ENCODE results near the gene LMO7.

LMO7 gene

GRCh38 chr13:75635828-75636435 lies at the start of gene LMO7:
TSS of gene LMO7 (plus strand) at chr13:75636330. CDS start at chr13:75636658, 328 bp downstream.
- no peak for DNase-seq

DNA sequence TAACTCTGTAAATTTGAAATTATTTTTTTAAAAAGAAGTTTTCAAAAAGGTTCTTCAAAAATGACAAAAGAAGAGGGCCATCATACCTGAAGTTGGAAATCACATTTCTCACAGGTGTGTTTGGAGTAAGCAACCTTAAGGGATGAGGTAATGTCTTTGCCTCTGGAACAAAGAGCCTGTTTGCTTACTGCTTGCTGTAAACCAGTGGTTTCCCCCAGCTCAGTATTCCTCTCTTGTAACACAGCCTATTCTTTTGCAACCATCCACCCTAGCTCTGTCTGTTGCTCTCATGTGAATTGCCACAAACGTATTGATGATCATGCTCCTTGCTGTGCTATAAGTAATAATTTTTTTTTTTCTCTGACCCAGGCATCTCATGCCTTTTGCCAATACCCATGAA lies 48.5 kb upstream of the LMO7 start:
- no peak for DNase-seq

DNA sequence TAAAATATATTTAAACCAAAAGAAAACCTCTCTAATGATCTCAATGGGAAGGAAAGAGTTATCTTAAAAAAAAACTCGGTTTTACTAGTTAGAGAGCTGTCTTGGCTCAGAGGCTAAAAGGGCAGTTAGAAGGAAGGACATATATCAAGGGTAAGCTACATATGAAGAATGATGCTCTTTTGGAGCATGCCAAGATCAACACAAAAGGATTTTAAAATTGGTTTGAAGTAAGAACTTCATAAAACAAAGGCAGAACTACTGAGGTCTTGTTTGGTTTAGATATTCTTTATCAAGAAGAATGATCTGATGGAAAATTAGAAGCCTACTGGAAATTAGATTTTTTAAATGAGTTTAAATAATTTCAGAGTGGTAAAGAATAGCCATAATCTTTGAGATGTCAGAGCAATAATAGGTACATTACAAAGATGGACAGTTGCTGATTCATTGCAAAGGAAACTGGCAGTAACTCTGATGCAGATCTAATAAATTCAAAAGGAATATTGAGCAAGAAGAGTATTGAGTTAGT lies 39.4 kb upstream of the LMO7 start:
- no peak for DNase-seq

DNA sequence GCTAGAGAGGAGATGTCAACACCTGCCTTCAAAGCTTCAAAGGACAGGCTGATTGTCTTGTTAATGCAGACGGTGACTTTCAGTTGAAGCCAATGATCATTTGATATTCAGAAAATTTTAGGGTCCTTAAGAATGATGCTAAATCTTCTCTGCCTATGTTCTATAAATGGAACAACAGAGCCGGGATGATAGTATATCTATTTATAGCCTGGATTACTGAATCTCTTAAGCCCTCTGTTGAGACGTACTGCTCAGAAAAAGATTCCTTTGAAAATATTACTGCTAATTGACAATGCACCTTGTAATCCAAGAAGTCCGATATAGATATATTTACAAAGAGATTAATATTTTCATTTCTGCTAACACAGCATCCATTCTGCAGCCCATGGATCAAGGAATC lies 35.8 kb upstream of the LMO7 start:
- no peak for DNase-seq

GRCh38 chr13:75603038-75603437 lies 33.1 kb upstream of the LMO7 start:
- no peak for DNase-seq

- DNase-seq = no peak
Measured at GRCh38 chr13:75607447-75607846, 28.7 kb upstream of the LMO7 start.

GRCh38 chr13:75610466-75610865 lies 25.7 kb upstream of the LMO7 start:
- no peak for DNase-seq

- no peak for DNase-seq
Measured at GRCh38 chr13:75612354-75612753, 23.8 kb upstream of the LMO7 start.

DNA sequence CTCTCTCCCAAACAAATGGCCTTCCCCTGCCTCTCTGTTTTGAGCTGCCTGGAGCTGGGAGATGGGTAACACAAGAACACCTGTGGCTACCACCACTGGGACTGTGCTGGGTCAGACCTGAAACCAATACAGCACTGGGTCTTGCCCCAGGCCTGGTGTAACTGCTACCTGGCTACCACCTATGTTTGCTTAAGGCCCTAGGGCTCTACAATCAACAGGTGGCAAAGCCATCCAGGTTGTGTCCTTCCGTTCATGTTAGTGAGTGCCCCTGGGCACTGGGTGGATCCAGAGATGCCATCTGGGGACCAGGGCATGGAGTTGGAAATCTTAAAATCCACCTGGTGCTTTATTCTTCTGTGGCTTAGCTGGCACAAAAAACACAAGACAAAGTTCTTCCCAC lies 18.9 kb upstream of the LMO7 start:
- DNase-seq = no peak

- no peak for DNase-seq
Measured at GRCh38 chr13:75618308-75618707, 17.8 kb upstream of the LMO7 start.

- DNase-seq = no peak
Measured at GRCh38 chr13:75620020-75620419, 16.1 kb upstream of the LMO7 start.

- DNase-seq = no peak
Measured at GRCh38 chr13:75621147-75621546, 15.0 kb upstream of the LMO7 start.

DNA sequence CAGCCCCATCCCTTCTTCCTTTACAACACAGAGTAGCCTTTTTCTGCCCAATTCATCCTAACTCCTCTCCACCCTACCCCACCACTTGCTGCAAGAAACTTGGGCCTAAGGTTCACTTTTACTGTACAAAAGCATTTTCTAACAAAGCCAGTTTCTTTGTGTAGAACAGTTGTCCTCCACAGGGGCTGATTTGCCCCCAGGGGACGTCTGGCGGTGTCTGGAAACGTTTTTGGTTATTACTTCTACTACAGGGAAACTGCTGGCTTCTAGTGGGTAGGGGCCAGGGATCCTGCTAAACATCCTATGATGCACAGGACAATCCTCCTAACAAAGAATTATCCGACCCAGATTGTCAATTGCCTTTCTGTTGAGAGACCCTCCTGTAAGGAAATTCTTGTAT lies 7.3 kb upstream of the LMO7 start:
- no peak for DNase-seq

DNA sequence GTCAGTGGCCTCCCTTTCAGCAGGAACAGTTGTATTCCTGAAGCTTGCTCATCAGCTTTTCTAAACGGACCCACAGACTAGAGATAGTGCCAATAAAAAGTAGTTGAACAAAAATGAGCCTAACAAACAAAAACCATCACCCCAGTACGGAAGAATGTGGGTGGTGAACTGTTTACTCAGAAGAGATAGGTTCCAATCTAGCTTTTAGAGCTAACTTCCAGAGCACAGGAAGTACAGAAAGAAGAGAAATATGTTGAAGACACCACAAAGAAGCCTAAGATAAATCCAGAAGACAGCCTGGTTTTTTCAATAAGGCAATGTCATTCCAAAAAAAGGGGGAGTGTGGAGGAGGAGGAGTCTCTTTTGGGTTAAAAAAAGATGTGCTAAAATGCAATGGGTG lies 2.8 kb upstream of the LMO7 start:
- no peak for DNase-seq

- no peak for DNase-seq
Measured at GRCh38 chr13:75635101-75635827, 866 bp upstream of the LMO7 start.

DNA sequence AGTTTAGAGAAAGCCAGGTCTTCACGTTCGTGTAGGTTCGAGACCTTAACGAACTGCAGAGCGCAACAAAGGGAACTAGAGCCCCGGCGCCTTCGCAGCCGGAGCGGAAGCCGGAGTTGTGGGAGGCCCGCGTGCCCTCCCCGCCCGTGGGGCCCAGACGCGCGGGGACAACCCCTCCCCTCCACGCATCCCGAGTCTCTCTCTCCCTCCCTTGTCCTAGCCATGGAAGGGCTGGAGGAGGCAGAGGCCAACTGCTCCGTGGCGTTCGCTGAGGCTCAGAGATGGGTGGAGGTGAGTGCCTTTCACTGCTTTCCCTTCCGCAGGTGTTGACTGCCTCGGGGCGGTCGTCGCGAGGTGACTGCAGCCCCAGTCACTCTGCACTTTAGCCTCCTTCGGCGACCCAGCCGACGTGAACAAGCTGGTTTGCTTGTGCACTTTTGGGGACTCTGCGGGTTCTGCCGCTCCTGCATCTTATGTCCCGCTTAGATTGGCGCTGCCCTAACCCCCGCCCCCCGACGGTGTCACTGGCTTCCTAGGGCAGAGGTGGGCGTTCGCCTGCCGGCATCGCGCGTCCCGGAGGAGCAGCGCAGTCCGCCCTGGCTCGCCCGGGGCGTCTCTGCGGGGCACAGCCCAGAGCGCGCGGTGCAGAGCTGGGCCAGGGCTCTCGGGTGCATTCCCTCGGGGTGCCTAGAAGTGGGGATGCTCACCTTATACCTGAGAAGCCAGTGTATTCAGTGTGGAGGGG lies 478 bp downstream of the LMO7 start:
- no peak for DNase-seq

DNA sequence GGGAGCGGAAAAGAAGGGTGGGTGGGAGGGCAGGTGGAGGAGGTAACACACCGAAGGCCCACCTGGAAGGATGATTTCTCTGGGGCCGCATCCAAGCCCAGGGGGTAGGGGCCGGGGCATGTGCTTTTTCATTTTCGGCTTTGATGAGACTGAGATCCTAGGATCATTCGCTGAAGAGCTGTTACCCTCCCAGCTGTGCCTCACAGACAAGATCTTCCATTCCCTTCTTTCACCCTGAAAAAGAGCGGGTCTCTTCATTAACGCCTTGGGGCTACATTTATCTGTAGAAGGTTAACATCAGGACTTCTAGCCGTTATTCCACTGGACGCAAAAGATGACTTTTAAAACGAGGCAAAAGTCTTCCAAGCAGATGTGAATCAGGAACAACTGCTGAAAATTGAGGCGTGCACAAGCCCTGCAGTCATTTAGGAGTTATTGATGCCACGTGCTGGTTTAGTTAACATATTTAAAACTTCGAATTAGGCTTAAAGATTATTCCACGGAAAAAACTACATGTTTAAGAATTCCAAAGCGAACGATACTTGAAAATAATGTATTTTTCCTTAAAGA lies 1.1 kb downstream of the LMO7 start:
- no peak for DNase-seq

GRCh38 chr13:75639454-75639853 lies 3.3 kb downstream of the LMO7 start:
- DNase-seq = no peak

DNA sequence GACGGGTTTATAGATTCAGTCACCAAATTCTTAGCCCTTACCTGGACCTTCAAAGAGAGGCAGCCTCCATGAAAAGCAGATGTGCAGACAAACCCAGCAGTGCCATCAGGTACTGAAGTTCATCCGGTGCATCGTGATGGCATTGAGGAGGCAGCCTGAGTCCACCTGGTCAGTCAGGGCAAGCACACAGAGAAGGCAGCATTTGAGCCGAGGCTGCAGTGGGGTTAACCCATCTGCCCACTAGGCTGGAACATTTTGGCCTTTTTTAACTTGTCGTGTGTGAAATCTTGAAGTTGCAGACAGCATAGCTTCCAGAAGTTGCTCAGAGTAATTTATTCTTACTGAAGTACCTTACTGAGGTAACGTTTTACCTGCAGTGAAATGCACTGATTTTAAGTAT lies 4.9 kb downstream of the LMO7 start:
- no peak for DNase-seq

DNA sequence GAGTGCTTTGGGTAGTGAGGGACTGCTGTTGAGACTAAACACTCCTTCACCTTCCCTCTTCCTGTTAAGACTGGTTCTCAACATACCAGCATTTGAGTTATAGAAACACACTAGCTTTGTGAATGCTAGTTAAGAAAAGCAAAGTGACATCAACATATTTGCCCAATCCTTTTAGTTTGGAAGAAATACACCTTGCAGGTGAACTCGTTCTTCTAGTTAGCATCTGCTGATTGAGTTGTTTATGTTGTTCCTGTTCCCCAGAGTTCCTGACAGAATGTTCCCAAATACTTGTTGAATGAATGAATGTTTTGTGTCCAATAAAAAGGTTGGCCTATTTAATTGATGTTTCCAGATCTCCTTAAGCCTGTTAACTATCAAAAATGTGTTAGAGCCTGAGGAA lies 7.1 kb downstream of the LMO7 start:
- no peak for DNase-seq

- no peak for DNase-seq
Measured at GRCh38 chr13:75643693-75644092, 7.6 kb downstream of the LMO7 start.

DNA sequence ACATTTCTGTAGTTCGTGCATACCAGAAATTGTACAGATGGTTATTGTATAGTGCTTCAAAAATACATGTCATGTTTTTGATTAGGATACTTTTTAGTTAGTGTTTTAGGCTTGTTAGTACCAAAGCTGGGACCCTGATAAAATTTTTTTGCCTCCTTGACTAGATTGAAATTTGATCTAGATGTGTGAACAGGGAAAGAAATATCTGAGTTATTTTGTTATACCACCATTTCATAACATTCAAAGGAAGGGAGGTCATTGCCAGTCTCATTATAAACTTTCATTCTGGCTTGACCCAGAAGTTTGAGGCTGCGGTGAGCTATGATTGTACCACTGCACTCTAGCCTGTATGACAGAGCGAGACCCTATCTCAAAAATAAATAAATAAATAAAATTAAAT lies 9.0 kb downstream of the LMO7 start:
- DNase-seq = no peak

DNA sequence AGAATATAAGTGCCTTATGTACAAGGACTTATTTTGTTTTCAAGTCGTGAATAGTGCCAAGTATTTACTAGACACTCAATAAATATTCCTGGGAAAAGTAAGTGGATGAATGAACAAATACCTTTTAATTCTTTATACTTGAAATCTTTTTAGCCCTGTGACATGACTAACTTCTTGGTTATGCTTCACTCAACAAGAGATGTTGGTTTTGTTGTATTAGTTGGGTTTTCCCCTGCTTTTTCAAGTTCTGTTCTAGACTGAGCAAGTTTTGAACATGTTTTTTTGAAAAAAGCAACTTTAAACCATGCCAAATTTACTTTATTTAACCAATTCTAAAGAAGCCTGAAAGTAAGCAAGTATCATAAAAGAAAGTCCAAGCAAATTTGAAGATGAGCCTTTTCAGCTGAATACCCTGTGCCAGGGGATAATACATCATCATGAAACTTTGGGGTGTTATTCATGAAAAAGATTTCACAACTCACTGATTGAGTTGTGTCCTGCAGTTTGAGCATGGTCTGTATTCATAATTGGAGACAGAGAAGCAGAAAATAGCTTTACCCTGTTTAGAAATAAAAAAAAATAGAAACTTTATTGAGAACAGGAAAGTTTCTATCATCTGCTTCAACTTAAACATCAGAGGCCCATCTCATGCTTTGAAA lies 11.1 kb downstream of the LMO7 start:
- no peak for DNase-seq
